Measurements from ENCODE around the gene VPS41.
"Not testable (repeated sequence)": the region's sequence is repeated elsewhere in the genome, so short reads cannot be mapped to it uniquely, and the experiment has no call there.

VPS41 gene

GRCh38 chr7:38870147-38870546 is 38.8 kb downstream of the VPS41 start:
- DNase-seq (ENCODE audit: low read depth), result no peak
- no peak for TF ChIP-seq MYC (IDR thresholded peaks at IDR 0.05; ENCODE audit: low read depth, low read length)
- no peak for TF ChIP-seq POLR2A (IDR thresholded peaks at IDR 0.05; ENCODE audit: extremely low read depth, insufficient read length)
- H3K4me3 ChIP-seq (ENCODE audit: low read depth, low read length), result no peak overlapping the region

- no peak for TF ChIP-seq MYC (IDR thresholded peaks at IDR 0.05; ENCODE audit: low read depth, low read length)
- no peak for TF ChIP-seq POLR2A (IDR thresholded peaks at IDR 0.05; ENCODE audit: extremely low read depth, insufficient read length)
- TF ChIP-seq, protein P1, sequence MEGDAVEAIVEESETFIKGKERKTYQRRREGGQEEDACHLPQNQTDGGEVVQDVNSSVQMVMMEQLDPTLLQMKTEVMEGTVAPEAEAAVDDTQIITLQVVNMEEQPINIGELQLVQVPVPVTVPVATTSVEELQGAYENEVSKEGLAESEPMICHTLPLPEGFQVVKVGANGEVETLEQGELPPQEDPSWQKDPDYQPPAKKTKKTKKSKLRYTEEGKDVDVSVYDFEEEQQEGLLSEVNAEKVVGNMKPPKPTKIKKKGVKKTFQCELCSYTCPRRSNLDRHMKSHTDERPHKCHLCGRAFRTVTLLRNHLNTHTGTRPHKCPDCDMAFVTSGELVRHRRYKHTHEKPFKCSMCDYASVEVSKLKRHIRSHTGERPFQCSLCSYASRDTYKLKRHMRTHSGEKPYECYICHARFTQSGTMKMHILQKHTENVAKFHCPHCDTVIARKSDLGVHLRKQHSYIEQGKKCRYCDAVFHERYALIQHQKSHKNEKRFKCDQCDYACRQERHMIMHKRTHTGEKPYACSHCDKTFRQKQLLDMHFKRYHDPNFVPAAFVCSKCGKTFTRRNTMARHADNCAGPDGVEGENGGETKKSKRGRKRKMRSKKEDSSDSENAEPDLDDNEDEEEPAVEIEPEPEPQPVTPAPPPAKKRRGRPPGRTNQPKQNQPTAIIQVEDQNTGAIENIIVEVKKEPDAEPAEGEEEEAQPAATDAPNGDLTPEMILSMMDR (IDR thresholded peaks at IDR 0.05; ENCODE audit: low read depth, low read length), result no peak
- no peak for TF ChIP-seq MAX (IDR thresholded peaks at IDR 0.05; ENCODE audit: low read depth, low read length)
- H3K4me3 ChIP-seq (ENCODE audit: low read depth, low read length), result no peak overlapping the region
- DNase-seq (ENCODE audit: low read depth), result no peak
Measured at GRCh38 chr7:38863601-38864291, 45.2 kb downstream of the VPS41 start.

GRCh38 chr7:38862666-38863065 is 46.3 kb downstream of the VPS41 start:
- no peak overlapping the region for H3K4me3 ChIP-seq (ENCODE audit: low read depth, low read length)
- DNase-seq (ENCODE audit: low read depth), result no peak
- TF ChIP-seq MYC (IDR thresholded peaks at IDR 0.05; ENCODE audit: low read depth, low read length), result no peak
- TF ChIP-seq POLR2A (IDR thresholded peaks at IDR 0.05; ENCODE audit: extremely low read depth, insufficient read length), result no peak
- no peak for TF ChIP-seq MAX (IDR thresholded peaks at IDR 0.05; ENCODE audit: low read depth, low read length)
- TF ChIP-seq, protein P1 (IDR thresholded peaks at IDR 0.05; ENCODE audit: low read depth, low read length), result no peak

DNA sequence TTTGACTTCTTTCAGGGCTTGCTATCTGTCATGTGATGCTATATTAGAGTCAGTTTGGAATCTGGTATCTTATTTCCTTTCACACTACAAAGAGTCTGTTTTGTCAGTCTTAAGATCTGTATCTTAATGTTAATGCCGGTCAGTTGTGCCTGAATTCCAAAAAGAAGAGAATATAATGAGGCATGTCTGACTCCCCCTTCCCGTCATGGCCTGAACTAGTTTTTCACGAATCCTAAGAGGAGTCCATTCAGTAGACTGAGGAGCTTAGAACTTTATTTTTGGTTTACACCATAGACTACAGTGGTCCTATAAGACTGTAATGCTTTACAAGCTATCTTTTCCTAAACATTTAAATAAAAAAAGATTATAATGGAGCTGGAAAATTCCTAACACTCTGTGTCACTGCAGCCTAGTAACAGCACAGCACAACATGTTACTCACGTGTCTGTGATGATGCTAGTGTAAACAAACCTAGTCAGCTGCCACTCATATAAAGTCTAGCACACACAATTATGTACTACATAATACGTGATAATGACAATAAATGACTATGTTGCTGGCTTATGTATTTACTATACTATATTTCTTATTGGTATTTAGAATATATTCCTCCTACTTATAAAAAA is 50.6 kb downstream of the VPS41 start:
- DNase-seq (ENCODE audit: low read depth), result no peak
- H3K4me3 ChIP-seq (ENCODE audit: low read depth, low read length), result no peak overlapping the region
- TF ChIP-seq POLR2A (IDR thresholded peaks at IDR 0.05; ENCODE audit: extremely low read depth, insufficient read length) (no peak), MAX (IDR thresholded peaks at IDR 0.05; ENCODE audit: low read depth, low read length) (no peak), MYC (IDR thresholded peaks at IDR 0.05; ENCODE audit: low read depth, low read length) (no peak)
- TF ChIP-seq, protein P1 (IDR thresholded peaks at IDR 0.05; ENCODE audit: low read depth, low read length), result no peak

GRCh38 chr7:38855867-38856266 is 53.1 kb downstream of the VPS41 start:
- TF ChIP-seq, protein P1 (IDR thresholded peaks at IDR 0.05; ENCODE audit: low read depth, low read length), result no peak
- TF ChIP-seq MYC (IDR thresholded peaks at IDR 0.05; ENCODE audit: low read depth, low read length) (no peak), MAX (IDR thresholded peaks at IDR 0.05; ENCODE audit: low read depth, low read length) (no peak), POLR2A (IDR thresholded peaks at IDR 0.05; ENCODE audit: extremely low read depth, insufficient read length) (no peak)
- DNase-seq (ENCODE audit: low read depth), result no peak
- no peak overlapping the region for H3K4me3 ChIP-seq (ENCODE audit: low read depth, low read length)

- no peak for TF ChIP-seq MYC (IDR thresholded peaks at IDR 0.05; ENCODE audit: low read depth, low read length)
- TF ChIP-seq POLR2A (IDR thresholded peaks at IDR 0.05; ENCODE audit: extremely low read depth, insufficient read length), result no peak
- no peak for TF ChIP-seq MAX (IDR thresholded peaks at IDR 0.05; ENCODE audit: low read depth, low read length)
- TF ChIP-seq, protein P1 (IDR thresholded peaks at IDR 0.05; ENCODE audit: low read depth, low read length), result no peak
- DNase-seq (ENCODE audit: low read depth), result no peak
Measured at GRCh38 chr7:38855386-38855785, 53.6 kb downstream of the VPS41 start.

GRCh38 chr7:38854947-38855346 is 54.0 kb downstream of the VPS41 start:
- H3K4me3 ChIP-seq (ENCODE audit: low read depth, low read length); DNase-seq (ENCODE audit: low read depth): not testable (repeated sequence)

More at GRCh38 chr7:38855386-38855785, 53.6 kb downstream of the VPS41 start:
- H3K4me3 ChIP-seq (ENCODE audit: low read depth, low read length), result no peak overlapping the region

Data from NB4 (cell line).